GM21786 (cell line): ENCODE results near the gene EPHB4.

Experiments used
- ATAC-seq: cut with Tn5 transposase; IDR thresholded peaks from one replicate; pipeline ENCODE4 v1.9.1; 2021; ENCODE audit not compliant: unreplicated experiment

Gene EPHB4

DNA sequence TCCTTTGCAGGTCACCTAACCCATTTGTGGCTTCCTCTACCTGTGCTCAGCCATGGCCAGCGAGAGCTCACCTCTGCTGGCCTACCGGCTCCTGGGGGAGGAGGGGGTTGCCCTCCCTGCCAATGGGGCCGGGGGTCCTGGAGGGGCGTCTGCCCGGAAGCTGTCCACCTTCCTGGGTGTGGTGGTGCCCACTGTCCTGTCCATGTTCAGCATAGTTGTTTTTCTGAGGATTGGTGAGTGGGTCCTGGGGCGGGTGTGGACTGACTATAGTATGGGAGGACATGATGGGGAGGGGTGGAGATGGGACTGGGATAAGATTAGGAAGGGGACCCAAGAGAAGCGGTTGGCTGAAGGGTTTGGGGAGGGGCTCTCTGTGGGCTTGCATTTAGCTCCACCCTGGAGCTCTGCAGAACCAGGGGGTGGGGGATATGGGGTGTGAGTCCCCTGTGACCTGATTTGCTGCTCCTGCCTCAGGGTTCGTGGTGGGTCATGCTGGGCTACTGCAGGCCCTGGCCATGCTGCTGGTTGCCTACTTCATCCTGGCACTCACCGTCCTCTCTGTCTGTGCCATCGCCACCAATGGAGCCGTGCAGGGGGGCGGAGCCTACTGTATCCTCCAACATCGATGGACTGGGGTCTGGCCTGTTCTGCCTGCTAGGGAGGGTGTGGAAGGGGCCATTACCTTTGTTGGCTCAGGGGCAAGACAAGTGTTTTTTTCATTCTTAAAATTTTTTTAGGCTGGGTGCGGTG, 27.0 kb upstream of the EPHB4 start:
- no peak for ATAC-seq

DNA sequence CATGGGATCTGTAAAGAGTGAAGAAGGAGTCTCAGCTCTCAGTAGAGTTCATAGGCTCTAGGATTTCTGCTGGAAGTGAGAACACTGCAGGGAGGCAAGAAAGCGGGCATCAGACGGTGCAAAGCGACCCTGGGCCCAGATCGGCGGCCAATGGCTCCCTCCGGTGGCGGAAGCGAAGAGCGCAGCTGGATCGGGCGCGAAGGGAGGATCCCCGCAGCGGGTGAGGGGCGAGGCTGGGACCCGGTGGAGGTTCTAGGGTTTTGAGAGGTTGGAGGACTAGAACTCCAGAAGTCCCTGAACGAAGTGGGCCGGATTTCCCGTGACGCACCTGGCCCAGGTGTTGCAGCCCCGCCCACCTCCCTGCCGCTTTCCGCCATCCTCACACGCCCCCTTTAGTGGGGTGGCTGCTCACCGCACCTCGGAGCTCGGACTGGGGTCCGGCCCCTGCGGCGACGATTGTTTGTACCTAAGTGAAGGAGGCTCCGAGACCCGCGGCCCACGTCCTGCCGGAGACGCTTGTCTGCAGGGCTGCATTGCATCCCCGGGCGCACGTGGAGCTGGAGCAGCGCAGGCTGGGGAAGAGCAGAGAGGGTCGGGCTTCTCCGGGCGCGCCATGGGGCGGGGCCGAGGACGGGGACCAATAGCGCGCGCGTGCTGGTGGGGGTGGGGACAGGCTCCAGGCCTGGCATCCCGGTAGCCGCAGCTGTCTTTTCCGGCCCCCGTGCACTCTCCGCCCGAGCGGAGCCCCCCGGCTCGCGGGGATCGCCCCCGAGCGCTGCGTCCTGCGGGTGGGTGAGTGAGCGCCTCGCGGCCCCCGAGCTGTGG, 24.9 kb upstream of the EPHB4 start, which contains the start of gene SLC12A9:
TSS of gene SLC12A9 (plus strand) at position 666 of the 825 bp plus-strand sequence. CDS start 1,485 bp downstream, outside the sequence.
- ATAC-seq, result peak; percentile 89

DNA sequence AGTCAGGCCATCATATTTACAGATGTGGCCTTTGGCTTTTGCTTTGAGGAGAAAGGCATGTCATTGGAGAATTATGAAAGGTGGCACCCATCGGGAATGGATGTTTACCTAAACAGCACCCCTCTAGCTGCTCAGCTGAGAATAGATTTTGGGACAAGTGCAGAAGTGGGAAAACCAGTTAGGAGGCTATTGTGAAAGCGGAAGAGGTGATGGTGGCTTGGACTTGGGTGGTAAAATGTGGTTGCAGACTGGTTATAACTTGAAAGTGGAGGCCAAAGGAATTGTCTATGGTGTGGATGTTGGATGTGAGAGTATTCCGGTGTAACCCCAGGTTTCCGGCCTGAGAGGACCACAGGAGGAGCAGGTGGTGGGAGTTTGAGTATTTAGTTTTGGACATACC, 20.0 kb upstream of the EPHB4 start:
- no peak for ATAC-seq

GRCh38 chr7:100840470-100841100, 13.3 kb upstream of the EPHB4 start:
- ATAC-seq, result no peak

GRCh38 chr7:100839361-100839760, 12.0 kb upstream of the EPHB4 start:
- ATAC-seq, result no peak

DNA sequence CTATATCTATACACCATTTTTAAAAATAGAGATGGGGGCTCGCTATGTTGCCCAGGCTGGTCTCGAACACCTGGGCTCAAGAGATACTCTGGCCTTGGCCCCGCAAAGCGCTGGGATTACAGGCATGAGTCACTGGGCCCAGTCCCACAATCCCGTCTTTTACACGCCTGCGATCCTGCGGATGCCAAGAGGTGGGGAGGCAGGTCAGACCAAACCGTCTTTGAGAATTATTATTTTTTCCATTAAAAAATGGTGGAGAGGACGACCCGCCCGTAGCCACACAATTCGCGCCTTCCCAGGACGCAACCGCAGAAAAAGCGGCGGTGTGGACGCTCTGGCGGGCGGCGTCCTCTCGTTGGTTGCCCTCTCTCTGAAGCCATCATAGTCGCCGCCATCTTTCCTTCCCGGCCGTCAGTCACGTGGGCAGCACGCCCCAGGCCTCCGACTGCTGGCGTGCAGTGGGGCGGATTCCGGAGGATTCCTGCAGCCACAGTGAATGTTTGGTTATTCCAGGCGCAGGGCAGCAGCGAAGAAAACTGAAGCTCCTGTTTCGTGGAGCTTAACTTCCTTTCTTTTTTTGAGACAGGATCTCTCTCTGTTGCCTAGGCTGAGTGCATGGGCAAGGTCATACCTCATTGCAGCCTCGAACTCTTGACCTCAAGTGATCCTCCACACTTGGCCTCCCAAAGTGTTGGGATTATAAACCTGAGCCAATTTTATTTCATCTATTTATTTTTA, 9.9 kb upstream of the EPHB4 start:
- ATAC-seq, result peak; percentile 64

- no peak for ATAC-seq
Measured at GRCh38 chr7:100836812-100837098, 9.4 kb upstream of the EPHB4 start.

- ATAC-seq, result no peak
Measured at GRCh38 chr7:100835903-100836811, 8.8 kb upstream of the EPHB4 start.

DNA sequence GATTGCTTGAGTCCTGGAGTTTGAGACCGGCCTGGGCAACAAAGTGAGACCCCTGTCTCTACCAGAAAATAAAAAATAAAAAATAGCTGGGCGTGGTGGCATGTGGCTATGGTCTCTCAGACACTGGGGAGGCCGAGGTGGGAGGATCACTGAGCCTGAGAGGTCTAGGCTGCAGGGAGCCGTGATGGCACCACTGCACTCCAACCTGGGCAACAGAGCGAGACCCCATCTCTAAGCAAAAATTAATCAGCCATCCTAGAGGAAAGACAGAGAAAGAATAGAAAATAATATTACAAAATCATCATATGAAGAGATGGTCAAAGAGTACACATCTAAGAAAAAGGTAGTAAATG, 4.9 kb upstream of the EPHB4 start:
- ATAC-seq, result no peak

DNA sequence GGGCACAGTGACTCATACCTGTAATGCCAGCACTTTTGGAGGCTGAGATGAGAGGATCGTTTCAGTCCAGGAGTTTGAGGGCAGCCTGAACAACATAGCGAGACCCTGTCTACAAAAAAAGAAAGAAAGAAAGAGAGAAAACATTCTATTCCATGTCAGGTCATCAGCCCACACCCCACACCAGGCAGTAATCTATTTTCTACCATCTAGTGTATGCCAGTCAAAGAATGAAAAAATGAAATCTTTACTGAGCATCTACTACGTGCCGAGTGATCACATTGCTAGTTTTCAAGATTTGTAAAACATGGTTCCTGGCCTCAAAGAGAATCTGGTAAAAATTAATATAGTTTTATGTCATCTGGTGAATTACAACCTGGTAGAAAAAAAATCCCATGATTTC, 3.1 kb upstream of the EPHB4 start:
- ATAC-seq, result no peak

- no peak for ATAC-seq
Measured at GRCh38 chr7:100829150-100829716, 1.9 kb upstream of the EPHB4 start.

- no peak for ATAC-seq
Measured at GRCh38 chr7:100826514-100827329, 601 bp downstream of the EPHB4 start.

DNA sequence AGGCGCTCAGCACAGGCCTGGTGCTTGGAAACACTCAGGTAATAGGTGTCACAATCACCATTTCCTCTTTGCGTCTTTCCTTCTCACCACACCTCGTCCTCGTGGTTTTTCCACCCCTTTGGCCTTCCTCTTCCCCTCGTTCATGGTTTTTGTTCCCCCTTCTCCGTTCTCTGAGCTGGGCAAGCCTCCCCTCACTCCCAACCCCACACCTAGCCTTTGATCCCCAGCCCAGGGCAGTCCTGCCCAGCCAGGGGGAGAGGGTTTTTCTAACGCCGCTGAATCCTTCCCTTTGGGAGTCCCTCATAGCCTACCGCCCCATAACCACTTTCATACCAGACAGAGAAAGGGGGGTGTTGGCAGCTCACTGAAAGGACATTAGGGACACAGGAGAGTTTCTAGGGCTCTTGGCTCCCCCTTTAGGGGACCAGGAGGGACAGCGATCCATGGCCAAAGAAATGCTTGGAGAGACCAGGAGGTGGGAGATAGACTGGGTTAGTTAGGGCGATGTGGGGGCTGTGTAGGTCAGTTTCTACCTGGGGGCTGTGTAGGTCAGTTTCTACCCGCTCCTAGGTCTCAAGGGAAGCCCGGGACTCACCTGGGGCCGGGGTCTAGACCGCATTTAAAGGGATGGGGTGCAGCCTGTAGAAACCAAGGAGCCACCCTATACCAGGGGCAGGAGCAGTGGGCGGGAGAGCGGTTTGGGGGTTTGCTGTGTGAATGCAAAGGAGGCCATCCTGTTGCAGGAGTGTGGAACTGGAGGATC, 1.4 kb downstream of the EPHB4 start:
- no peak for ATAC-seq

GRCh38 chr7:100825215-100825671, 2.1 kb downstream of the EPHB4 start:
- no peak for ATAC-seq

DNA sequence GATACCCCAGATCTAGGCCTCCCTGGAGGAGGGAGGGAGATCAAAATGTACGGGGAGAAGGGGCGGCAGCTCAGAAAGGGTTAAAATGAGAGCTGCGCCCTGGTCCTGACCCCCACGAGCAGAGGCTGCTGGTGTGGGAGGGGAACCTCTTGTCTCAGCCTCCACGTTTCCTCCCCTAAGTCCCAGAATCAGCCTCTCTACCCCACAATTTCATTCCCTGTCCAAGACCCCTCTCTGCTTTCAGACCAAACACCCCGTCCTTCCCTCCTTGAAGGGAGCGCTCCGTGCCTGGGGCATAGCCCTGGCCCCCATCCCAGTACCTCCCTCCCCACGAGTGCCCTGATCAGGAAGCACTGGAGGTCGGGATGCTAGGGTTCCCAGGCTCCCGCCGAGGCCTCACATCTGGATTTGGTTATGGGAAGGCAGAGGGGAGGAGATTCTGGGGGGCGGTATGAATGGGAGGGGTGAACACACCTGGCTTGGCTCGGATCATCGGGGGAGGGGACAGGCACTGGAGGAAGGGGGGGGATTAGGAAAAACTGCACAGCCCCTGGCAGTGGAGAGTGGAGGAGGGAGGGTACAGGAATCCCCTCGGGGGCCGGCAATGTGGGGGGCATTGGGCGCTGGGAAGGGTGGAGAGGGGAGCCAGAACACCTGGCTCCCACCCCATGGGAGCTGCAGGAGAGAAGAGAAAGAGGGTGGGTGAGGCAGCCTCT, 2.7 kb downstream of the EPHB4 start:
- no peak for ATAC-seq

DNA sequence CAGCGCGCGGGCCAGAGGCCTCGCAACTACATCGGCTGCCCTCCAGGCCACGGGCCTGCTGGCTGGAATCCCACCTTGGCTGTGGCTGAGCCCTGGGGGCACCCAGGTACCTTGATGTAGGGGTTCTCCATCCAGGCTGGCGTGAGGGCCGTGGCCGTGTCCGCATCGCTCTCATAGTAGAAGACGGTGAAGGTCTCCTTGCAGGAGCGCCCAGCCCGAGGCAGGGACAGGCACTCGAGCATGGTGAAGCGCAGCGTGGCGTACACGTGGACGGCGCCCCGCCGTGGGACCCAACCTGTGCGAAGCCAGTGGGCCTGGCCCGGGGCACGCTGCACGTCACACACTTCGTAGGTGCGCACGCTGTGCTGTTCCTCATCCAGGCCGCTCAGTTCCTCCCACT, 3.8 kb downstream of the EPHB4 start:
- ATAC-seq, result no peak

GRCh38 chr7:100823140-100823525, 4.2 kb downstream of the EPHB4 start:
- no peak for ATAC-seq
